HFFc6 (cell line): ENCODE results near the gene ANKK1. TPM values are rescaled to one million over a fixed set of nuclear protein-coding genes. Genes with fewer than 3 reads are reported as not detected.

Source experiments
- DNase-seq: peaks from one replicate; pipeline ENCODE4 v3.0.0-alpha.2; 2018
- H3K27ac Mint-ChIP-seq: 2 replicates; pipeline ENCODE4 v1.8.0; 2020; ENCODE audit warnings: mild to moderate bottlenecking, mixed read lengths
- H3K27me3 Mint-ChIP-seq: 2 replicates; pipeline ENCODE4 v1.8.0; 2021; ENCODE audit warnings: mild to moderate bottlenecking, moderate library complexity, mixed read lengths; ENCODE audit not compliant: insufficient read depth
- H3K36me3 Mint-ChIP-seq: 2 replicates; pipeline ENCODE4 v1.8.0; 2021; ENCODE audit warnings: low read depth, mixed read lengths
- H3K4me1 Mint-ChIP-seq: 2 replicates; pipeline ENCODE4 v1.8.0; 2020; ENCODE audit warnings: low read depth, mixed read lengths
- H3K4me3 Mint-ChIP-seq: 2 replicates; pipeline ENCODE4 v1.8.0; 2020; ENCODE audit warnings: mild to moderate bottlenecking, moderate library complexity, mixed read lengths
- H3K9me3 Mint-ChIP-seq: 2 replicates; pipeline ENCODE4 v1.8.0; 2020; ENCODE audit warnings: mild to moderate bottlenecking, mixed read lengths
- total RNA-seq, 6 experiments: library from RNA; stranded (reverse); fragmentation: NEBNext Ultra II Directional; extraction: Animal tissue kit (Norgen Biotek cat#: 25700); gene quantifications; 2 replicates in 1 of 6; 3 replicates in 5 of 6; pipeline ENCODE4 v1.2.3, GENCODE V29; 2021
- TF ChIP-seq, protein P1 (sequence below): fragments of 200-600 bp; sonication (generic); IDR thresholded peaks from 2 replicates; pipeline ENCODE4 v1.5.0; 2021; ENCODE audit warnings: antibody characterized with exemption, mild to moderate bottlenecking

ANKK1 gene
- total RNA-seq, 6 experiments from 2014 or later = not detected

DNA sequence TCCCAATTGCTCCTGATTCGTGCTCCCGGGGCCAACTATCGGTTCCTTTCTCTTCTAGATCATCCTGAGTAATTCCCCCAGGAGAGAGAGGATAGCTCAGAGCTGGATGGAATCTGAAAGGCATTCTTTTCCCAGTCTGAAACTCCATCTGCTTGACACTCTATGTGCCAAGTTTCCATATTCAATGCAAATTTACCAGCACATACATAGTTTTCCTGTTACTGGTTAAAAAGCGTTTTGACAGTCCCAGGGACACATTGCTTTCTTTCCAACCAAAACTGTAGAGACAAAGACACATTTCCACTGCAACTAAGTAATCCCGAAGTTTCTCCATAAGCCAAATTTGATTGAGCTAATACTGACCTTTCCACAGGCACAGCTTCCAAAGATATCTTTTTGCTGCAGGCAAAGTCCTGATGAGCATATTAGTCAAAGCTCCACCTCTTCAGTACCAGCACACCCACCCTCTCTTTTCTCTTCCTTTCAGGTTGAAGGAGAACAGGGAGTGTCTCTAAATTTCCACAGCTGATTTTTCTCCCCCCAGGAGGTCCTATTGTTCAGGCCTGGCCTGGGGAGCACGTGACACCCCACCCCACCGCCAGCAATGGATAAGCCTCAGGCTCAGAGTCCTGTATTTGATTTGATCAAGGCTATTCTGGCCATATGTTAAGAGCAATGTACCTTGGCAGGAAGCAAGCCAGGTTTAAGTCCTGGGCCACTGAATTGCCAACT, 9.7 kb upstream of the ANKK1 start:
- Mint-ChIP-seq H3K27ac (no peak overlapping the region), H3K36me3 (no peaks in the 10 kb centered on the region), H3K4me1 (peaks cover 28% of the 10 kb centered on the region), H3K27me3 (peaks cover 5% of the 10 kb centered on the region), H3K9me3 (no peaks in the 10 kb centered on the region), H3K4me3 (no peak overlapping the region)
- no peak for DNase-seq
- TF ChIP-seq, protein P1, sequence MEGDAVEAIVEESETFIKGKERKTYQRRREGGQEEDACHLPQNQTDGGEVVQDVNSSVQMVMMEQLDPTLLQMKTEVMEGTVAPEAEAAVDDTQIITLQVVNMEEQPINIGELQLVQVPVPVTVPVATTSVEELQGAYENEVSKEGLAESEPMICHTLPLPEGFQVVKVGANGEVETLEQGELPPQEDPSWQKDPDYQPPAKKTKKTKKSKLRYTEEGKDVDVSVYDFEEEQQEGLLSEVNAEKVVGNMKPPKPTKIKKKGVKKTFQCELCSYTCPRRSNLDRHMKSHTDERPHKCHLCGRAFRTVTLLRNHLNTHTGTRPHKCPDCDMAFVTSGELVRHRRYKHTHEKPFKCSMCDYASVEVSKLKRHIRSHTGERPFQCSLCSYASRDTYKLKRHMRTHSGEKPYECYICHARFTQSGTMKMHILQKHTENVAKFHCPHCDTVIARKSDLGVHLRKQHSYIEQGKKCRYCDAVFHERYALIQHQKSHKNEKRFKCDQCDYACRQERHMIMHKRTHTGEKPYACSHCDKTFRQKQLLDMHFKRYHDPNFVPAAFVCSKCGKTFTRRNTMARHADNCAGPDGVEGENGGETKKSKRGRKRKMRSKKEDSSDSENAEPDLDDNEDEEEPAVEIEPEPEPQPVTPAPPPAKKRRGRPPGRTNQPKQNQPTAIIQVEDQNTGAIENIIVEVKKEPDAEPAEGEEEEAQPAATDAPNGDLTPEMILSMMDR = no peak

DNA sequence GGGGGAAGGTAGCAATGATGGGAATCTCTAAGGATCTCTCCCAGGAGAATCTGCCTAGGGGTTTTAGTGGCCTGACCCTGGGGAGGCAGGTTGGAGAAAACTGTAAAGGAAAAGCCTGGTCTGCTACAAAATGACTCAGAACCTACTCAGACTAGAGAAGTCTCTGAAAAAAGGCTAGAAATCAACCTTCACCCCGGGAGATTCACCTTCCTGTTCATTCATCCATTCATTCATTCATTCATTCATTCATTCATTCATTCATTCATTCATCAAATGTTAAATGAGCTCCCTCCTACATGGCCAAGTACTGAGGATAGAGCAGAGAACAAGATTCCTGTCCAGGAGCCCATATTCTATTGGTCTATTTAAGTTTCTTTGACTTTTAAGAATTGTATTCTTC, 8.9 kb upstream of the ANKK1 start:
- no peak for DNase-seq
- Mint-ChIP-seq H3K27ac (no peak overlapping the region), H3K4me3 (no peak overlapping the region), H3K9me3 (no peaks in the 10 kb centered on the region), H3K27me3 (peaks cover 5% of the 10 kb centered on the region), H3K36me3 (no peaks in the 10 kb centered on the region), H3K4me1 (peaks cover 19% of the 10 kb centered on the region)
- TF ChIP-seq, protein P1 = no peak

DNA sequence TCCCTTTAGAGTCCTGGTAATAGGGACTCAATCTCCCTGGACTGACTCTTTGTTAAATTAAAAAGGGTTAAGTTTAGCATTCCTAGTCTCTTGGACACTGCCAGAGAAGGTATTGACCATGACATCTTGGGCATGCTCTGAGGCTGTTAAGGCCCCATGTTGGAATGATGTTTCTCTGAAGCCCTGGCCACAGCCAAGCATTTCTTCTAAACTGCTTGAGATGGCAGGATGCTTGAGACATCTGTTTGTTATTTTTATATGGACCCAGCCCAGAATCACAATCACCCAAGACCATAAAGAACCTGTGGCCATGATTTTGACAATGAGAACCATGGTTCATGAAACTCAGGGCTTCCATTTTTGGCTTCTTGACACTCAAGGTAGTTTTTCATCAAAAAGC, 5.5 kb upstream of the ANKK1 start:
- H3K4me3 Mint-ChIP-seq = no peak overlapping the region
- no peaks in the 10 kb centered on the region for H3K36me3 Mint-ChIP-seq
- H3K27me3 Mint-ChIP-seq = peaks cover 5% of the 10 kb centered on the region
- H3K27ac Mint-ChIP-seq = no peak overlapping the region
- peaks cover 25% of the 10 kb centered on the region for H3K4me1 Mint-ChIP-seq
- TF ChIP-seq, protein P1 = no peak
- DNase-seq = no peak
- H3K9me3 Mint-ChIP-seq = no peaks in the 10 kb centered on the region

DNA sequence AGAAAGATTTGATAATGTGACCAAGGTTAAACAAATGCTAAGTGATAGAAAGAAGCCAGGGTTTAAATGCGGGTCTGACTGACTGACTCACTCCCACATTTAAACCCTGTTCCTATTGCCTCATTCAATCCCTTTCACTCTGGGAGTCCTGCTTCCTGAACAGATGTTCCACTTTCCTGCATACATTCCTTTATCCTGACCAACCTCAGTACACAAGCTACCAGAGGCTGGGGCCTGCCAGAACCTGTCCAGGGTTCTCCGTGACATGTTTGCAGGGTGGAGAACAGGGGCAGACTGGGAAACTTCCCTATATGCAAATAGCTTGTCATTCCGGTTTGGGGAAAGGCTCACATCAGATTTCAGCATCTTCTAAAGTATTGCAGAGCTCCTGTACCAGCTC, 3.0 kb upstream of the ANKK1 start:
- Mint-ChIP-seq H3K9me3 (no peaks in the 10 kb centered on the region), H3K4me1 (peaks cover 9% of the 10 kb centered on the region), H3K36me3 (no peaks in the 10 kb centered on the region), H3K27ac (no peak overlapping the region), H3K4me3 (no peak overlapping the region), H3K27me3 (peaks cover 2% of the 10 kb centered on the region)
- TF ChIP-seq, protein P1 = no peak
- peak; percentile 81 for DNase-seq

DNA sequence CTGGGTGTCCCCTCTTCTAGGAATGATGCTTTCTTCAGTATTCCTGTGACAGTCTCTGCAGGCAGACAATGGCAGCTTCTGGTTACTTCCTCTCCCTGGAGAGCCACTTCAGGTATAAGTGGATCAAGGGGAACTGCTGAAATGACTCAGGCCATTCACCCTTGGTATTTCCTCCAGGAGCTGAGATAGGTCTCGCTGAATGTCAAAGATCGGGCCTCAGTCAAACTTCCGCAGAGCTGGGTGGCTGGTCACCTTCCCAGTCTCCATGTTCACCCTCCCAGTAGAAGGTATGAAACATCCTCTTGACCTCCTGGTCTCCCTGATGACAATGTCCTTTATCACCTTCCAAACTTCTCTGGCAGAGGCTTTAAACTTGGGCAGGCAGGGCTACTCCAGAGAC, 1.8 kb upstream of the ANKK1 start:
- Mint-ChIP-seq H3K4me1 (peaks cover 9% of the 10 kb centered on the region), H3K4me3 (no peak overlapping the region), H3K9me3 (no peaks in the 10 kb centered on the region), H3K27me3 (peaks cover 2% of the 10 kb centered on the region), H3K27ac (no peak overlapping the region), H3K36me3 (no peaks in the 10 kb centered on the region)
- TF ChIP-seq, protein P1 = no peak
- DNase-seq = no peak
